ENCODE measurements around the gene PDIK1L. TPM values are rescaled to one million over a fixed set of nuclear protein-coding genes. Genes with fewer than 3 reads are reported as not detected.

Gene PDIK1L
- total RNA-seq, 1 experiment from 2014 or later: 11.0 TPM

DNA sequence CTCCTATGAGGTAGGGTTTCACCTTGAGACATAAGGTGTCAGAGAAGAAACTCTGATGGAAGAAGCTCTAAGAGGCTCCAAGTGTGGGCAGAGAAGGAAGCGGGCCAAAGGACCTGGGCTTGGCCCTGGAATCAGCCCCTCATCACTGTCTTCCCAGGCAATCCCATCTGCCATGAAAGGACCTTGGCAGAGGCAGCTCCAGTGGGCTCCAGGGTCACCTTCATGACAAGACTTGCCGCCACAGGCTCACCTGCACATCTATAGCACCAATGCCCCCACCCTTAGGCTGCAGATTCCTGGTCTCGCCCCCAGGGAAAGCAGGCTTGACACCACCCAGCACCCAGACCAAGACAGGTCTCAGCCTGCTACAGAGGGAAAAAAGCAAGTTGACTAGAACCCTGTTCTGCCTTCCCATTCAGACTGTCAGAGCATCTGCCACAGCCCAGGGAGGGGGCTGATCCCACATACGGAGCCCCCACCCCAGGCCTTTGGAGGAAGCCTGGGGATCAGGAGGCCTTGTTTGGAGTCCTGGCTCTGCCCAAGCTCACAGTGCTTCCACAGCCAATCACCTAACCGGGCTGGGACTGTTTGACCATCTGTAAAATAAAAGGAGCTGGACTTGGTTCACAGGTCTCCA, 46.8 kb downstream of the PDIK1L start:
- no peak overlapping the region for H3K27ac ChIP-seq (ENCODE audit: low read length)
- H3K79me2 ChIP-seq (ENCODE audit: low read length): no peaks in the 10 kb centered on the region
- H3K4me2 ChIP-seq (ENCODE audit: low read depth, low read length, poor library complexity, severe bottlenecking): no peak overlapping the region
- no peak overlapping the region for H3K9ac ChIP-seq (ENCODE audit: low read length)
- H2AFZ ChIP-seq (ENCODE audit: low read length): no peak overlapping the region
- no peaks in the 10 kb centered on the region for H3K9me2 ChIP-seq (replicated peaks; ENCODE audit: insufficient read depth, low read length)
- no peaks in the 10 kb centered on the region for H3K36me3 ChIP-seq (ENCODE audit: insufficient read depth, low read length)
- no peak overlapping the region for H3K4me3 ChIP-seq (ENCODE audit: low read length)
- H3K4me1 ChIP-seq (ENCODE audit: low read length): no peaks in the 10 kb centered on the region
- H4K20me1 ChIP-seq (ENCODE audit: insufficient read depth, low read depth, low read length): no peaks in the 10 kb centered on the region
- H3K9me3 ChIP-seq (ENCODE audit: low read length): no peaks in the 10 kb centered on the region
- H3K27me3 ChIP-seq (ENCODE audit: low read length): no peaks in the 10 kb centered on the region
- no peak for DNase-seq

DNA sequence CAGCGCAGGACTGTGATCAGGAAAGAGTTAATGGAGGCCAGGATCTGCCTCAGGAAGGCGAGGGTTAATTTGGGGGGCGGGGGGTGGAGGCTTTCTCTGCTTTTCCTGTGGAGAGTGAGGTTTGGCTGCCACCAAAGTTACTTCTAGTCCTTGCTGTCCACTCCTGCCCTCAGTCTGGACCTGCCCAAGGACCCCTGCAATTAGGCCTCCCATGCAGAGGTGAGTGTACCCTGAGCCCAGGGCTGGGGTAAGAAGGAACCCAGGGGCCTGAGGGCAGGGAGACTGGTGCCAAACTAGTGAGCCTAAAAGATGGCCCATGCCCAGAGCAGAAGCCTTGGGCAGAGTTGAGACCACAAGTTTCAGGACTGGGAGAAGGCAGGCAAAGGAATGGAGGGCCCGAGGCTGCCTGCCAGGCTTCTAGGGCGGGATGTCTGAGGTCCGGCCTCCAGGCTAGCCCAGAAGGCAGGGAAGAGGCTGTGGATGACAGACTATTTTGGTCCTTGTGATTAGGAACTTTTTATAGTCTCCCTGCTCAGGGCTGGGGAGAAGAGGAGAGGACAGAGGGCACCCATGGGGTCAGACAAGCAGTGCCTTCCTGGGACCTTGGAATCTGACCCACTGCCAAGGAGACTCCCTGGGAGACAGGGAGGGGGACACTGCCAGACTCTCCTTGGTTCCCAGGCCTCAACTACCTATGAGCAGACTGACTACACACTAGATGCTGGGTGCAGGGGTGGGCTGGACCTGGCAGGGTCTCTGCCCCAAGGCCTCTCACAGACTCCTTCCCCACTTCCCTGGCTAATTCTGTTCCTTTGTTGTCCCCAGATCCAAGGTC, 47.5 kb downstream of the PDIK1L start, which contains the start of gene FAM110D:
Gene FAM110D, plus strand, starts transcription at position 172 of the 835 bp plus-strand sequence. CDS start 2,213 bp downstream, outside the sequence.
- no peak within 1 kb of the TSS for H3K9ac ChIP-seq (ENCODE audit: low read length)
- H3K4me2 ChIP-seq (ENCODE audit: low read depth, low read length, poor library complexity, severe bottlenecking): no peak within 1 kb of the TSS
- no peaks in the 10 kb centered on the region for H3K4me1 ChIP-seq (ENCODE audit: low read length)
- no peak for DNase-seq
- no peaks in the 10 kb centered on the region for H3K27me3 ChIP-seq (ENCODE audit: low read length)
- no peaks in the 10 kb centered on the region for H3K36me3 ChIP-seq (ENCODE audit: insufficient read depth, low read length)
- H2AFZ ChIP-seq (ENCODE audit: low read length): no peak within 1 kb of the TSS
- H3K4me3 ChIP-seq (ENCODE audit: low read length): no peak within 1 kb of the TSS
- no peak within 1 kb of the TSS for H3K27ac ChIP-seq (ENCODE audit: low read length)
- H4K20me1 ChIP-seq (ENCODE audit: insufficient read depth, low read depth, low read length): no peaks in the 10 kb centered on the region
- no peaks in the 10 kb centered on the region for H3K9me3 ChIP-seq (ENCODE audit: low read length)
- no peaks in the 10 kb centered on the region for H3K9me2 ChIP-seq (replicated peaks; ENCODE audit: insufficient read depth, low read length)
- no peaks in the 10 kb centered on the region for H3K79me2 ChIP-seq (ENCODE audit: low read length)

DNA sequence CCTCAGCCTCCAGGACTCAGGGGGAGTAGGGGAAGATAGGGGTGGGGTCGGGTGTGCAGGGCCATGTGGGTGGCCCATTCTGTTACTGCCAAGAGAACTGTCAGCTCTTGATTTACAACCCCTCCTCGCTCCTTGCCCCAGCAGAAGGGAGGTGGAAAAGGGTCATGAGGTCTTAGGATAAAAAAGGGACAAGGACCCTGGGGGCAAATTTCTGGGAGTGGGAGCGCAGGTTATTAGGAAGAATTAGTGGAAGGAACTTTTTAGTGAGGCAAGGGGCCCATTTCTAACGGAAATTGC, 48.1 kb downstream of the PDIK1L start:
- Histone ChIP-seq H4K20me1 (ENCODE audit: insufficient read depth, low read depth, low read length) (no peaks in the 10 kb centered on the region), H3K9me3 (ENCODE audit: low read length) (no peaks in the 10 kb centered on the region), H3K9me2 (replicated peaks; ENCODE audit: insufficient read depth, low read length) (no peaks in the 10 kb centered on the region), H3K36me3 (ENCODE audit: insufficient read depth, low read length) (no peaks in the 10 kb centered on the region), H3K4me2 (ENCODE audit: low read depth, low read length, poor library complexity, severe bottlenecking) (no peak overlapping the region), H3K79me2 (ENCODE audit: low read length) (no peaks in the 10 kb centered on the region), H3K27ac (ENCODE audit: low read length) (no peak overlapping the region), H3K9ac (ENCODE audit: low read length) (no peak overlapping the region), H3K4me1 (ENCODE audit: low read length) (no peaks in the 10 kb centered on the region), H2AFZ (ENCODE audit: low read length) (no peak overlapping the region), H3K27me3 (ENCODE audit: low read length) (no peaks in the 10 kb centered on the region), H3K4me3 (ENCODE audit: low read length) (no peak overlapping the region)
- no peak for DNase-seq

DNA sequence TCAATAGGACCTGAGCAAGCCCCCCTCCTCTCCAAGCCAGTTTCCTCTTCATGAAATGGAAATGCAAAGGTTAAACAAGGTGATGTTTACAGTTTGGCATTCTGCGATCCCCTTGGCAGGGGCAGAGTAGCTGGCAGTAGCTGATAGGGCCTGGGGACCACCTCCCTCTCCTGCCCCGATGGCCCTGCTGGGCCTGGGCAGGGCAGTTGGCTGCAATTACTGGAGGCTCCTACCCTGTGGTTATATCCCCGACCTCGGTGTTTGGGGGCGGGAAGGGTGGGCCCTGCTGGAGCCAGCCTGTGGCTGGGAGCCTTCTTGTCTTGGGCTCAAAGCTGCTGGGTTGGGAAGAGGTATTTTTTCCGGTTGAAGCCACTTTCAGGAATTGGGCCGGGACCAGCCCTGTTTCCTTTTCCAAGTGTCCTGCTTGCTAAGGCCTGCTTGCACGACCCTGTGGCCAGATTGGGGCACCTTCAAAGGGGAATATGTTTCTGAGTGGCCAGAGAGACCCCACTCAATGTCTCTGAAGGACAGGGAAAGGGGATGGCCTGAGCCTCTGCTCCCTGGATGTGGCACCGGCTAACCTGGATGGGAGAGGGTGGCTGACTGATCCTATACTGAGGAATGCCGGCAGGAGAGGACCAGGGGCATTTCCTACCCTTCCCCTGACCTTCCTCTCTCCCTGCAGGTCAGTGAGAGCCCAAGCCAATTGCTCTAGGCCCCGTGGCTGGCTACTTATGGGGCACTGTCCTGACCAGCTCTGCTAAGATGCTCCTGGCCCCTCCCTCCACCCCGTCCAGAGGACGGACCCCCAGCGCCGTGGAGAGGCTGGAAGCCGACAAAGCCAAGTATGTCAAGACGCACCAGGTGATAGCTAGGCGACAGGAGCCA, 49.1 kb downstream of the PDIK1L start:
- H3K79me2 ChIP-seq (ENCODE audit: low read length): no peaks in the 10 kb centered on the region
- no peak overlapping the region for H3K9ac ChIP-seq (ENCODE audit: low read length)
- H3K27me3 ChIP-seq (ENCODE audit: low read length): no peaks in the 10 kb centered on the region
- no peak overlapping the region for H3K4me2 ChIP-seq (ENCODE audit: low read depth, low read length, poor library complexity, severe bottlenecking)
- H3K27ac ChIP-seq (ENCODE audit: low read length): no peak overlapping the region
- no peak overlapping the region for H2AFZ ChIP-seq (ENCODE audit: low read length)
- DNase-seq: no peak
- no peaks in the 10 kb centered on the region for H3K36me3 ChIP-seq (ENCODE audit: insufficient read depth, low read length)
- no peaks in the 10 kb centered on the region for H3K9me2 ChIP-seq (replicated peaks; ENCODE audit: insufficient read depth, low read length)
- no peaks in the 10 kb centered on the region for H3K4me1 ChIP-seq (ENCODE audit: low read length)
- H3K4me3 ChIP-seq (ENCODE audit: low read length): no peak overlapping the region
- no peaks in the 10 kb centered on the region for H4K20me1 ChIP-seq (ENCODE audit: insufficient read depth, low read depth, low read length)
- no peaks in the 10 kb centered on the region for H3K9me3 ChIP-seq (ENCODE audit: low read length)

DNA sequence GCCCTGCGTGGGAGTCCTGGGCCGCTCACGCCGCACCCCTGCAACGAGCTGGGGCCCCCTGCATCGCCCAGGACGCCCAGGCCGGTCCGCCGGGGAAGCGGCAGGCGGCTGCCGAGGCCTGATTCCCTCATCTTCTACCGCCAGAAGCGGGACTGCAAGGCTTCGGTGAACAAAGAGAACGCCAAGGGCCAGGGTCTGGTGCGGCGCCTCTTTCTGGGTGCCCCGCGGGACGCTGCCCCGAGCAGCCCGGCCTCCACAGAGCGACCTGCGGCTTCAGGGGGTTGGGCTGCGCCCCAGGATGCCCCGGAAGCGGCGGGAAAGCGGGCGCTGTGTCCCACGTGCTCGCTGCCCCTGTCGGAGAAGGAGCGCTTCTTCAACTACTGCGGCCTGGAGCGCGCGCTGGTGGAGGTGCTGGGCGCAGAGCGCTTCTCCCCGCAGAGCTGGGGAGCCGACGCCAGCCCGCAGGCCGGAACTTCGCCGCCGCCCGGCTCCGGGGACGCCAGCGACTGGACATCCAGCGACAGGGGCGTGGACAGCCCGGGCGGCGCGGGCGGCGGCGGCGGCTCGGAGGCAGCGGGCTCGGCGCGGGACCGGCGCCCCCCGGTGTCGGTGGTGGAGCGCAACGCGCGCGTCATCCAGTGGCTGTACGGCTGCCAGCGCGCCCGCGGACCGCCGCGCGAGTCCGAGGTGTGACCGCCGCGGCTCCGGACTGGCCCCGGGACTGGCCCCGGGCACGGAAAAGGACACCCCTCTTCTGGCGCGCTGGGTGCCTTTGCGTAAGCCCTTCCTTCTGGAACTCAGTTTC, 50.0 kb downstream of the PDIK1L start:
- H3K4me1 ChIP-seq (ENCODE audit: low read length): no peaks in the 10 kb centered on the region
- no peaks in the 10 kb centered on the region for H4K20me1 ChIP-seq (ENCODE audit: insufficient read depth, low read depth, low read length)
- no peak overlapping the region for H3K27ac ChIP-seq (ENCODE audit: low read length)
- H3K27me3 ChIP-seq (ENCODE audit: low read length): no peaks in the 10 kb centered on the region
- no peaks in the 10 kb centered on the region for H3K9me3 ChIP-seq (ENCODE audit: low read length)
- H3K4me3 ChIP-seq (ENCODE audit: low read length): no peak overlapping the region
- no peak overlapping the region for H3K9ac ChIP-seq (ENCODE audit: low read length)
- H3K4me2 ChIP-seq (ENCODE audit: low read depth, low read length, poor library complexity, severe bottlenecking): no peak overlapping the region
- H3K79me2 ChIP-seq (ENCODE audit: low read length): no peaks in the 10 kb centered on the region
- H3K9me2 ChIP-seq (replicated peaks; ENCODE audit: insufficient read depth, low read length): no peaks in the 10 kb centered on the region
- DNase-seq: no peak
- H3K36me3 ChIP-seq (ENCODE audit: insufficient read depth, low read length): no peaks in the 10 kb centered on the region
- H2AFZ ChIP-seq (ENCODE audit: low read length): no peak overlapping the region

DNA sequence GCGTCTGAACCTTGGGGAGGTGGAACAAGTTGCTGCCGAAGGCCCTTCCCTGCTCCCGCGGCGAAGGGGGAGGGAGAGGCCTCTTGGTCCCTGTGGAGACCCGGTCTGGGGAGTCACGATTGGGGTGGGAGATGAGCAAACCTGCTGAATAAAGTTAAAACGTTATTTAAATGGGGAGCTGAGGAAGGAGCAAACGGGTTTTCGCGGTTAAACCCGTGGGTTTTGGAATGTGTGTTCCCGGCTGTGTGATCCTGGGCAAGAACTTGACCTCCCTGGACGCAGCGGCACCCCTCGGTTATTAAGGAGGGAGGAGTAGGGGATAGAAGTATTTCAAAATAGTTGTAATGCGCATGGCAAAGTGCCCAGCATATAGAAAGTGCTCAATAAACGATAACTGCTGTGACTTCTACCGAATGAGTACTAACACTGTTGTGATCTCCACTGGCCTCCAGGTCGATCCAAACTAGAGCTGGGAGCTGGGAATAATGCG, 50.6 kb downstream of the PDIK1L start:
- no peak overlapping the region for H3K27ac ChIP-seq (ENCODE audit: low read length)
- H3K36me3 ChIP-seq (ENCODE audit: insufficient read depth, low read length): no peaks in the 10 kb centered on the region
- no peak for DNase-seq
- no peak overlapping the region for H3K9ac ChIP-seq (ENCODE audit: low read length)
- no peaks in the 10 kb centered on the region for H3K27me3 ChIP-seq (ENCODE audit: low read length)
- H3K4me1 ChIP-seq (ENCODE audit: low read length): no peaks in the 10 kb centered on the region
- H3K4me2 ChIP-seq (ENCODE audit: low read depth, low read length, poor library complexity, severe bottlenecking): no peak overlapping the region
- no peak overlapping the region for H3K4me3 ChIP-seq (ENCODE audit: low read length)
- H2AFZ ChIP-seq (ENCODE audit: low read length): no peak overlapping the region
- H3K9me3 ChIP-seq (ENCODE audit: low read length): no peaks in the 10 kb centered on the region
- H3K79me2 ChIP-seq (ENCODE audit: low read length): no peaks in the 10 kb centered on the region
- no peaks in the 10 kb centered on the region for H4K20me1 ChIP-seq (ENCODE audit: insufficient read depth, low read depth, low read length)
- no peaks in the 10 kb centered on the region for H3K9me2 ChIP-seq (replicated peaks; ENCODE audit: insufficient read depth, low read length)

DNA sequence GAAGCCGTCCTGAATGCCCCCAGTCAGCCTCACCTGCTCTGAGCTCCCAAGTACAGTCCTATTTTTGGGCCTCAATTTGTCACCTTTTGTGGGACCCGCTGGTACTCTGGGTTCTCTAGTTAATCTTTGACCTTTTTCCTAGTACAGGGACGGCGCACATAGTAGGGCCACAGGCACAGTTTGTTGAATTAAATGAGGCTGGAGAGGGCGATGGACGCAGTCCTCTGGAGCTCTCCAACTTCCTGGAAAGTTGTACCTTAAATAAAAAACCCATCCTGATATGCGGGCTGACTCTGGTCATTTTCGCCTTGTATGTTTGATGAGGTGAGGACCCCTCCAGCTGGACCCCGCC, 52.0 kb downstream of the PDIK1L start:
- Histone ChIP-seq H2AFZ (ENCODE audit: low read length) (no peak overlapping the region), H3K27ac (ENCODE audit: low read length) (no peak overlapping the region), H3K27me3 (ENCODE audit: low read length) (no peaks in the 10 kb centered on the region), H3K79me2 (ENCODE audit: low read length) (no peaks in the 10 kb centered on the region), H3K9me3 (ENCODE audit: low read length) (no peaks in the 10 kb centered on the region), H3K9ac (ENCODE audit: low read length) (no peak overlapping the region), H3K36me3 (ENCODE audit: insufficient read depth, low read length) (no peaks in the 10 kb centered on the region), H3K4me1 (ENCODE audit: low read length) (no peaks in the 10 kb centered on the region), H3K4me2 (ENCODE audit: low read depth, low read length, poor library complexity, severe bottlenecking) (no peak overlapping the region), H3K4me3 (ENCODE audit: low read length) (no peak overlapping the region), H4K20me1 (ENCODE audit: insufficient read depth, low read depth, low read length) (no peaks in the 10 kb centered on the region), H3K9me2 (replicated peaks; ENCODE audit: insufficient read depth, low read length) (no peaks in the 10 kb centered on the region)
- DNase-seq: no peak

Measured in Karpas-422 (cell line).